ENCODE measurements around the gene MACROD2. TPM values are rescaled to one million over a fixed set of nuclear protein-coding genes. Genes with fewer than 3 reads are reported as not detected.
"Not testable (repeated sequence)": the region's sequence is repeated elsewhere in the genome, so short reads cannot be mapped to it uniquely, and the experiment has no call there.

MACROD2 gene
- polyA plus RNA-seq, 2 of the 4 experiments (the other 2 are of a cell fraction): 0.96 to 1.3 TPM

DNA sequence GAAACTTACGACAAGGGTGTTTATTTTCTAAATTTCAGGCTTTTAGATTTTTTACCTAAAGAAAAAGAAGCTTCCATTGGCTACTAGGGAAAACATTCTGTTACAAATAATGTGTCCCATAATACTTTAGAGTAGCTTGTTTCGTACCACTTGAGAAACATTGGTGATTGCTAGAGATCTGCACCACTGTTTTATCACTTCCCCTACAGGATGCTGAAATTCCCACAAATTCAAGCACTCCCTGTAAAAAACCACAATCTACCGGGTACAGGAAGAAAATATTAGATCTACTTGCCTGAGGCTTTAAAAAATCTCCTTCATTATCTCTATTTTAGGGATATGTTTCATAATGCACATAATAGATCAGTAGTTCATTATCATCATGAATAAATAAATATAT, 34.8 kb upstream of the MACROD2 start:
- WGBS (ENCODE audit: missing lambda C conversion rate): 9% methylated on average over 3 of the region's 3 CpGs
- H3K4me2 ChIP-seq: no peak overlapping the region
- DNase-seq (ENCODE audit: low read depth in 1 of 2, low spot score in 1 of 2) (no peak), ATAC-seq (no peak), FAIRE-seq (no peak)
- no peaks in the 10 kb centered on the region for H3K9me3 ChIP-seq
- no peaks in the 10 kb centered on the region for H3K4me1 ChIP-seq
- no peak overlapping the region for H3K4me3 ChIP-seq
- POLR2A ChIA-PET: no interaction called here
- TF ChIP-seq RAD21 (conservative IDR thresholded peaks at IDR 0.05 in 1 of 2, IDR thresholded peaks at IDR 0.05 in 1 of 2) (no peak), PBX3 (IDR thresholded peaks at IDR 0.05) (no peak), BHLHE40 (IDR thresholded peaks at IDR 0.05; ENCODE audit: low read depth, low read length) (no peak)
- CTCF ChIA-PET: no interaction called here
- no peak overlapping the region for H3K27ac ChIP-seq

GRCh38 chr20:13984211-13984610, 11.1 kb upstream of the MACROD2 start:
- no peak for TF ChIP-seq MAZ (IDR thresholded peaks at IDR 0.05; ENCODE audit: borderline replicate concordance, low read depth, low read length)
- TF ChIP-seq MAFK (IDR thresholded peaks at IDR 0.05; ENCODE audit: partially characterized antibody): peak; percentile 4
- peak in 1 of 2 experiments; percentile 13 for DNase-seq (ENCODE audit: low read depth in 1 of 2, low spot score in 1 of 2)
- Histone ChIP-seq H3K27ac (no peak overlapping the region), H3K4me2 (no peak overlapping the region), H3K9me3 (no peaks in the 10 kb centered on the region), H3K4me1 (no peaks in the 10 kb centered on the region), H3K4me3 (no peak overlapping the region)
- ChIA-PET POLR2A (interaction anchor here (1.3 kb wide), 1 partner anchor 11 kb away, joined by 3 read pairs; the partner anchor contains the start of gene MACROD2), CTCF (no interaction called here)
- WGBS (ENCODE audit: missing lambda C conversion rate): 49% methylated on average over 4 of the region's 4 CpGs
- FAIRE-seq: no peak
- no peak; a peak in 1 of 6 replicates for ATAC-seq

DNA sequence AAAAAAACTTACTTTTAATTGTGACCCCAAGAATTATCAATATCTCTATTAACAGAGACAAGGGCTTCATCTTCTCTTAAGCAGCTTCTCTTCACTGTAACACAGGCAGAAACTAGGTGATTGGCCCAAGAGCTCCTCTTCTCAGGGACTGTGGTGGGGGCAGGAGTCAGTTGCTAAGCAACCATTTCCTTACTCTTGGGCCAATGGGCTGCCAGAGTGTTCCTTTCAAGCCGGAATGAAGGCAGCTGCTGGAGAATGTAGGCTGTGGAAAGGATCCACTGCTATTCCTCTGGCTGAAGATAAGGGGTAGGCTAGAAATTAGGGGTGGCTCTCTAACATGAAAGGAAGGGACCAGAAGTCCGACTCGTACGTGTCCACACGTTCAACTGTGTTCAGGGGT, 4.9 kb upstream of the MACROD2 start, which contains the start of gene SEL1L2:
TSS of gene SEL1L2 (minus strand) at position 150 of the 400 bp plus-strand sequence. CDS start at position 70, 80 bp downstream.
- TF ChIP-seq CHD4 (IDR thresholded peaks at IDR 0.05; ENCODE audit: borderline replicate concordance): no peak
- no peak for TF ChIP-seq HOXA7 (CRISPR knock-in tag; IDR thresholded peaks at IDR 0.05)
- TF ChIP-seq NPAS2 (CRISPR knock-in tag; IDR thresholded peaks at IDR 0.05; ENCODE audit: borderline replicate concordance): no peak
- TF ChIP-seq FOXS1 (CRISPR knock-in tag; IDR thresholded peaks at IDR 0.05): no peak
- no peak for TF ChIP-seq MAX (IDR thresholded peaks at IDR 0.05)
- no peak for TF ChIP-seq EP300 (IDR thresholded peaks at IDR 0.05)
- no peak for TF ChIP-seq CEBPB (IDR thresholded peaks at IDR 0.05)
- no peak for TF ChIP-seq RAD21 (conservative IDR thresholded peaks at IDR 0.05 in 1 of 2, IDR thresholded peaks at IDR 0.05 in 1 of 2)
- TF ChIP-seq, protein P1, sequence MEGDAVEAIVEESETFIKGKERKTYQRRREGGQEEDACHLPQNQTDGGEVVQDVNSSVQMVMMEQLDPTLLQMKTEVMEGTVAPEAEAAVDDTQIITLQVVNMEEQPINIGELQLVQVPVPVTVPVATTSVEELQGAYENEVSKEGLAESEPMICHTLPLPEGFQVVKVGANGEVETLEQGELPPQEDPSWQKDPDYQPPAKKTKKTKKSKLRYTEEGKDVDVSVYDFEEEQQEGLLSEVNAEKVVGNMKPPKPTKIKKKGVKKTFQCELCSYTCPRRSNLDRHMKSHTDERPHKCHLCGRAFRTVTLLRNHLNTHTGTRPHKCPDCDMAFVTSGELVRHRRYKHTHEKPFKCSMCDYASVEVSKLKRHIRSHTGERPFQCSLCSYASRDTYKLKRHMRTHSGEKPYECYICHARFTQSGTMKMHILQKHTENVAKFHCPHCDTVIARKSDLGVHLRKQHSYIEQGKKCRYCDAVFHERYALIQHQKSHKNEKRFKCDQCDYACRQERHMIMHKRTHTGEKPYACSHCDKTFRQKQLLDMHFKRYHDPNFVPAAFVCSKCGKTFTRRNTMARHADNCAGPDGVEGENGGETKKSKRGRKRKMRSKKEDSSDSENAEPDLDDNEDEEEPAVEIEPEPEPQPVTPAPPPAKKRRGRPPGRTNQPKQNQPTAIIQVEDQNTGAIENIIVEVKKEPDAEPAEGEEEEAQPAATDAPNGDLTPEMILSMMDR (IDR thresholded peaks at IDR 0.05): no peak
- no peak for TF ChIP-seq HOXB13 (CRISPR knock-in tag; IDR thresholded peaks at IDR 0.05; ENCODE audit: low read depth)
- TF ChIP-seq FOSL2 (IDR thresholded peaks at IDR 0.05): no peak
- TF ChIP-seq FOSL2 (CRISPR knock-in tag; IDR thresholded peaks at IDR 0.05): no peak
- TF ChIP-seq RFX5 (IDR thresholded peaks at IDR 0.05): no peak
- peaks cover 25% of the 10 kb centered on the region for H3K9me3 ChIP-seq
- ChIA-PET CTCF (interaction anchor here (1.3 kb wide), 1 partner anchor 33 kb away, joined by 3 read pairs; no protein-coding TSS in a partner anchor), POLR2A (no interaction called here)
- no peak within 1 kb of the TSS for H3K4me2 ChIP-seq
- no peak within 1 kb of the TSS for H3K27ac ChIP-seq
- no peak for ATAC-seq
- 32% methylated on average over 5 of the region's 5 CpGs for WGBS (ENCODE audit: missing lambda C conversion rate)
- DNase-seq (ENCODE audit: low read depth in 1 of 2, low spot score in 1 of 2): no peak
- no peak within 1 kb of the TSS for H3K4me3 ChIP-seq
- FAIRE-seq: no peak
- no peaks in the 10 kb centered on the region for H3K4me1 ChIP-seq

DNA sequence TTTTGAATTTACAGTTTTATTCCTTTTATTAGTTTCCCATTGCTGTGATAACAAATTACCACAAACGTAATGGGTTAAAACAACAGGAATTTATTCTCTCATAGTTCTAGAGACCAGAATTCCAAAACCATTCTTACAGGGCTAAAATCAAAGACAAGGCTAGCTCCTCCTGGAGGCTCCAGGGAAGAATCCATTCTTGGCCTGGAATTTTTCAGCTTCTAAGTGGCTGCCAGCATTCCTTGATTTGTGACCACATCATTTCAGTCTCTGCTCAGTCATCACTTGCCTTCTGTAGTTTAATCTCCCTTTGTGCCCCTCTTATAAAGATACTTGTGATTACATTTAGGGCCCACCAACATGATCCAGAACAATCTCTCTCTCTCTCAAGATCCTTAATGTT, 4.0 kb upstream of the MACROD2 start:
- 25% methylated on average over 1 of the region's 1 CpG for WGBS (ENCODE audit: missing lambda C conversion rate)
- Histone ChIP-seq H3K4me3 (no peak overlapping the region), H3K9me3 (peaks cover 25% of the 10 kb centered on the region), H3K4me2 (no peak overlapping the region), H3K4me1 (no peaks in the 10 kb centered on the region), H3K27ac (no peak overlapping the region)
- ATAC-seq: no peak
- DNase-seq (ENCODE audit: low read depth in 1 of 2, low spot score in 1 of 2): no peak
- ChIA-PET CTCF (interaction anchor here (1.3 kb wide), 1 partner anchor 34 kb away, joined by 3 read pairs; no protein-coding TSS in a partner anchor), POLR2A (no interaction called here)
- no peak for TF ChIP-seq PBX3 (IDR thresholded peaks at IDR 0.05)
- TF ChIP-seq MAFK (IDR thresholded peaks at IDR 0.05; ENCODE audit: partially characterized antibody): no peak
- TF ChIP-seq PHF8 (IDR thresholded peaks at IDR 0.05; ENCODE audit: borderline replicate concordance, low read depth): no peak
- TF ChIP-seq ZC3H11A (IDR thresholded peaks at IDR 0.05): no peak
- TF ChIP-seq FOSB (CRISPR knock-in tag; IDR thresholded peaks at IDR 0.05): no peak
- no peak for TF ChIP-seq HOXA7 (CRISPR knock-in tag; IDR thresholded peaks at IDR 0.05)
- TF ChIP-seq TP53 (CRISPR knock-in tag; IDR thresholded peaks at IDR 0.05): no peak
- TF ChIP-seq HOXB13 (CRISPR knock-in tag; IDR thresholded peaks at IDR 0.05; ENCODE audit: low read depth): no peak
- FAIRE-seq: no peak

- H3K4me1 ChIP-seq; CTCF ChIA-PET; POLR2A ChIA-PET; H3K27ac ChIP-seq; H3K4me2 ChIP-seq; FAIRE-seq; ATAC-seq; DNase-seq (ENCODE audit: low read depth in 1 of 2, low spot score in 1 of 2); H3K4me3 ChIP-seq: not testable (repeated sequence)
- peaks cover 25% of the 10 kb centered on the region for H3K9me3 ChIP-seq
- 49% methylated on average over 5 of the region's 5 CpGs for WGBS (ENCODE audit: missing lambda C conversion rate)
Observed at GRCh38 chr20:13991955-13992354, 3.4 kb upstream of the MACROD2 start.

All from A549 (cell line).